GM19023 (cell line): ENCODE results near the gene SMIM44.

Source experiments
- ATAC-seq: cut with Tn5 transposase; IDR thresholded peaks from one replicate; pipeline ENCODE4 v1.9.1; 2021; ENCODE audit warnings: mild to moderate bottlenecking, moderate library complexity; ENCODE audit not compliant: unreplicated experiment

The SMIM44 gene

DNA sequence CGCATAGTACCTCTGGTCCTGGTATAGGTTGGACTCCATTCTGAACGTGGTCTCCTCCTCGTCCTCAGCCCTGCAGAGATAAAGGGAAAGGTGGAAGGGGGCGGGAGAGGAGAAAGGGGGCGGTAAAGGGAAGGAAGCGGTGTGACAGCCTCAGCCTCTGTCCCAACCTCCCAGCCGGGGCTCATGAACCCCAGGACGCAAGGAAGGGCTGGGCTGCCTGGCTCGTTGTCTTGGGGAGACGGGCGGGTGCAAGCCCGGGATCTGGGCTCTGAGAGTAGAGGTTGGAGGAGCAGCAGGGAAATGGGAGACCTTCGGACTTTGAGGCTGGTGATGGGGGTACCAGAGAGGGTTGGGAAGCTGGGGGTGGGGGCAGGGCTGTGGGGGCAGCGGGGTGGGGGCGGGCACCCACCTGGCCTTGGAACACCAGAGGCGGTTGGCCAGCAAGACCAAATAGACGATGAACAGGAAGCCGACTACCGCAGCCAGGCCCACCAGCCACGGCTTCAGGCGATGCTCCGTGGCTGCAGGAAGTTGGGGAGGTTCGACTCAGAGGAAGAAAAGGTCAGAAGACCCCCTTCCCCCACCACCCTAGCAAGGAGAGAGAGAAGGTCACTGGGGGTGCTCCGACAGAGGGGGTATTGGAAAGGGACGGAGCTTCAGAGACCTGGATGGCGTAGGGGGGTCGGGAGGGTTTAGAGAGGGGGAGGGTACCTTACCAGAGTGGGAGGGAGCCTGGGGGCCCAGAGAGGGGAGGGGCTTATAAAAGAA lies 4.6 kb downstream of the SMIM44 start:
- ATAC-seq: no peak

DNA sequence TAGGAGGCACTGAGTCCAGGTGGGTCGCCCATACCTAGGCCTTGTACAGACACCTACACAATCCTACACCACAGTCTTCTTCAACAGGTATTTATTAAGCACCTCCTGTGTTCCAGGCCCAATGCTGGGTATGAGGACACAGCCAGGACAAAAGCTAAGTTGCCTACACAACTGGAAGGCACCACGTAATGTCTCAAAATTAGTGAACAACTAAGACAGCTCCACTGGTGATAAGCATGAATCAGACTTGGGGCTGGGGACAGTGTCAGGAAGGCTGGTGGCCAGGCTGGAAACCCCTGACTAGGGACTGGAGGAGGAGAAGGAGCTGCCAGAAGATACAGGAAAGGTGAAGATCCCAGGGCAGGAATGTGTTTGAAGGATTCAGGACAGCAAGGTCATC lies 5.3 kb downstream of the SMIM44 start:
- ATAC-seq: no peak

DNA sequence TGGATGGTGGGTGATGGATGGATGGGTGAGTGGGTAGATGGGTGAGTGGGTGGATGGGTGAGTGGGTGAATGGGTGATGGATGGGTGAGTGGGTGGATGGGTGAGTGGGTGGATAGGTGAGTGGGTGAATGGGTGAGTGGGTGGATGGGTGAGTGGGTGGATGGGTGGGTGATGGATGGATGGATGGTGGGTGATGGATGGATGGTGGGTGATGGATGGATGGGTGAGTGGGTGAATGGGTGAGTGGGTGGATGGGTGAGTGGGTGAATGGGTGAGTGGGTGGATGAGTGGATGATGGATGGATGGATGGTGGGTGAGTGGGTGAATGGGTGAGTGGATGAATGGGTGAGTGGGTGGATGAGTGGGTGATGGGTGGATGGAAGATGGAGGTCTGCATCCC lies 5.7 kb downstream of the SMIM44 start:
- no peak for ATAC-seq

DNA sequence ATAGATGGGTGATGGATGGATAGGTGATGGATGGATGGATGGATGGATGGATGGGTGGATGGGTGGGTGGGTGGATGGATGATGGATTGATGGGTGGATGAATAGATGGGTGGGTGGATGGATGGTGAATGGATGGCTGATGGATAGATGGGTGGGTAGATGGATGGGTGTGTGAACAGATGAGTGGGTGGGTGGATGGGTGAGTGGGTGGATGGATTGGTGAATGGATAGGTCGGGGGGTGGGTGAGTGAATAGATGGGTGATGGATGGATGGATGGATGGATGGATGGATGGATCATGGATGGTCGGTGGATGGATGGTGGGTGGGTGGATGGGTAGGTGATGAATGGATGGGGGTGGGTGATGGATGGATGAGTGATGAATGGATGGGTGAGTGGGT lies 6.4 kb downstream of the SMIM44 start:
- ATAC-seq: no peak

DNA sequence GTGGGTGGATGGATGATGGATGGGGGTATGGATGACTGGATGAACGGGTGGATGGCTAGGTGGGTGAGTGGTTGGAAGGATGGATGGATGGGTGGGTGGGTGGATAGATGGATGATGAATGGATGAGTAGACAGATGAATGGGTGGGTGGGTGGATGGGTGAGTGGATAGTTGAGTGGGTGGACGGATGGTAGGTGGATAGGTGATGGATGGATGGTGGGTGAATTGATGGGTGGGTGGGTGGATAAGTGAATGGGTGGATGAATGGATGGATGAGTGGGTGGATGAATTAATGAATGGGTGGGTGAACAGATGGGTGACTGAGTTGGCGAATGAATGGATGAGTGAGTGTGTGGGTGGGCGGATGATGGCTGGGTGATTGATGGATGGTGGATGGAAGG lies 7.8 kb downstream of the SMIM44 start:
- no peak for ATAC-seq

DNA sequence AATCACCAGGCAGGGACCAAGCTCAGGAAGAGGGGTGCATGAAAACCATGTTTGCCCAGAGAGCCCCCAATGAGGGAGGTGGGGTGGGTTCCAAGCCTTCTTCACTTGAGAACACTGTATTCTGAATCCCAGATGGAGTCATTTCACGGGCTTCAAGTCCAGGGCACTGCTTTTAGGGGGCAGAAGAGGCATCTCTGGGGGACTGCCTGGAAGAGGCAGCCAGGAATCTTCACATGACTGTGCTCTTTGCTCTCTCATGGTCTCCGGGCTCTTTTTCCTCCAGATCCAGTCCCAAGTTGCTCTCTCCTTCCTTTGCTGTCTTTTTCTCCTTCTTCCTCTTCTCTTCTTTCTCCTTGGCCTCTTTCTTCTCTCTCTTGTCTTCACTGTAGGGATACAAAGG lies 8.6 kb downstream of the SMIM44 start:
- ATAC-seq: no peak

DNA sequence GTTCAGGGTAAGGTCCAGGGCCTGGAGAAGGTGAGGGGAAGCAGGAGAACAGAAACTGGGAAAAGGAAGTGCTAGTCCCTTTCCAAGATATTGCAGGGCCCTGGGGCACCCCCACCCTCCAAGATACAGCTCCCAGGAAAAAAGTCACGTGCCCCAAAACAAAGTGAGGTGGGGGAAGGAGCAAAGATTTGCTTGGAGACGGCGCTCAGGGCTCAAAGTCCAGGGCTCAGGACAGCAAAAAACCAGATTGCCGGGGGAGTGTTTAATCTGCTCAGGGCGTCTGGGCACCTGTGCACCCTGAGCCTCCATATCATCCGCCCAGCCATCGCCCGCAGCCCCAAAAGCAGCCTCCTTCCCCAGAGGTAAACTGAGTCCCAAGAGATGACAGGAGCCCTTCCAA lies 9.2 kb downstream of the SMIM44 start:
- no peak for ATAC-seq

DNA sequence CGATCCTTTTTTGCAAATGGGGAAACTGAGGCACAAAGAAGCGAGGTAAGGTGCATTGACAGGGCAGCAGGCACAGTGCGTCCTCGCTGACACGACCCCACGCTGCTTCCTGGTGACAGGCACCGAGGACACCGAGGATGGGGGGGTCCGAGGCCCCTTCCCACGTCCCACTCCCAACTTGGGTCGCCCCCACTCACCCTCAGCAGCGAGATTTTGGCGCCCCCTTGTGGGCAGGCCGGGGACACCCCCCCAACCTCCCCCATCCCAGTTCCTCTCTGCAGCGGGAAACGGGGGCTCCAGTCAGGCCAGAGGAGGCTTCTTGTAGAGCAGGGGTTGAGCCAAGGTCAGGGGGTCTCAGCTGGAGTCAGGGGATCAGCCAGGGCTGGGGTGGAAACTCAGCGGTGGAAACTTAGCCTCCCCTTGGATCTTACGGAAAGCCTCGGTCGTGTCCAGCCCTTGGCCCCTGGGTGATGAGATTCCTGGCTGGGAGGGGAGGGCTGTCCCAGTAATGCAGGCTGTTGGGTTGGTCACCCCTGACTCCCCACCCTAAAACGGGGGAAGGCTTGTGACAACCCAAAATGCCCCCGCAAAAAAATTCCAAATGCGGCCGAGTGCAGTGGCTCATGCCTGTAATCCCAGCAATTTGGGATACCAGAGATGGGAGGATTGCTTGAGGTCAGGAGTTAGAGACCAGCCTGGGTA lies 11.1 kb downstream of the SMIM44 start:
- ATAC-seq: no peak

DNA sequence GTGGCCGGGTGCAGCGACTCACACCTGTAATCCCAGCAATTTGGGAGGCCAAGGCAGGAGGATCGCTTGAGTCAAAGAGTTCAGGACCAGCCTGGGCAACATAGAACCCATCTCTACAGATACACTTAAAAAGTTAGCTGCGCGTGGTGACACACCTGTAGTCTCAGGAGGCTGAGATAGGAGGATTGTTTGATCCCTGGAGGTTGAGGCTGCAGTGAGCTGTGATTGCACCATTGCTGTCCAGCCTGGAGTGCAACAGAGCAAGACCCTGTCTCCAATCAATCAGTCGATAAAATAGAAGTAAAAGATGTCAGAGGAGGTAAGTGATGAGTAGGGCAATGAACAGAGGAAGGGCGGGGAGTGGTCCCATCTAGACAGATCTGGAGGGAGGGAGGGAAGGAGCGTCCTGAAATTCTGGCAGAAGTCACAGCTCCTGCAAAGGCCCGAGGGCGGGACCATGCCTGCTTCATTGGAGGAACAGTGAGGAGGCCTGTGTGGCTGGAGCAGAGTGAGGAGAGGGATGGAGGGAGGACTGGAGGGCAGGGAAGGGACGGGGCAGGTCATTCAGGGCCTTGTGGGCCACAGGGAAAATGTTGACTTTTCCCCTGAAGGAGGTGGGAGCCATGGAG lies 12.6 kb downstream of the SMIM44 start:
- ATAC-seq: no peak

DNA sequence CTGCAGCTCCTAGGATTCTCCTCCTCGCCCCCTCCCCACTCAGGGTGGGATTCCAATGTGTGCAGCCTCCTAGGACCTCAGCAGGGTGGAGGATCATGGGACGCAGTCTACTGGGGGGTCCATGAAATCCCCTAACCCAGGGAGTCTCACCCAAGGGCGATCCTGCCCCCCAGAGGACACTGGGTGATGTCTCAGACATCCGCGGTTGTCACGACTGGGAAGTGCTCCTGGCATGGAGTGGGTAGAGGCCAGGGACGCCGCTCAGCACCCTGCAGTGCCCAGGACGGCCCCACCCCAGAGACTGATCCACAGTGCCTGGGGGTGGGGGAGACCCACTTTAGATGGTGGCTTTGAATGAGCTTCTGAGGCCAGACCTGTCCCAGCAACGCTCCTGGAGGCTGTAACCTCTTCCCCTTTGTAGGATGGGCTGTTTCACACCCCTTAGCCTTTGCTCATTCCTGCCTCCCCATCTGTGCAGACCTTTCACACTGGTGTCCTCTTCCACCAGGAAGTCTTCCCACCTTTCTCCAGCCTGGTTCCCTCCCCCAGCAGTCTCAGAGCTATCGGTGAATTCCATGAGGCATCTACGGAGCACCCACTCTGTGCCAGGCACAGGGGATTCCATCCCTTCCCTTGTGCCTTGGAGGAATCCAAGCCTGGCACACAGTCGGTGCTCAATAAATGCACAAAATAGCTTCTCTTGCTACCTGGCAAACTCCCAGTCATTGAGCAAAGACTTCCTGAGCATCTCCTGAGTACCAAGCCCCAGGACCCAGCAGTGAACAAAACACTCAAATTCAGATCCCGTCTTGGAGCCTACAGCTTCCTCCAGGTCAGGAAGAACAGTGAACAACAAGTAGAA lies 13.4 kb downstream of the SMIM44 start:
- ATAC-seq: no peak

DNA sequence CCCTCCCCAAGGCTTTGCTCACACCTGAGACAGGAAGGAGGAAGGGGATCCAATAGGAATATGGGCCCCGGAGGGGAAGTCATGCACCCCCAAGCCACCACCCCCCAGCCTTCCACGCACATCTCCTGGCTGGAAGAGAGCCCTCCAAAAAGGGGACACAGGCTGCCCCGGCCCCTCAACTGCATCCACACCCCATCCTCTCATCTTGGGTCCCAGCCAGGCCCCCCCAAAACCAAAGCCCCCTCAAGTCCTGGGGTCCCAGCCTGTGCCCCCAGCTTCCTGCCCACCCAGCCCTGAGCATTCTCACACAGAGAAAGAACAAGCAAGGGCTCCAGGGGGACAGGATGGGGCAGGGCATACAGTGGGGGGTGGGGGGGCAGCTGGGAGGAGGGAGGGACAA lies 15.0 kb downstream of the SMIM44 start:
- no peak for ATAC-seq

DNA sequence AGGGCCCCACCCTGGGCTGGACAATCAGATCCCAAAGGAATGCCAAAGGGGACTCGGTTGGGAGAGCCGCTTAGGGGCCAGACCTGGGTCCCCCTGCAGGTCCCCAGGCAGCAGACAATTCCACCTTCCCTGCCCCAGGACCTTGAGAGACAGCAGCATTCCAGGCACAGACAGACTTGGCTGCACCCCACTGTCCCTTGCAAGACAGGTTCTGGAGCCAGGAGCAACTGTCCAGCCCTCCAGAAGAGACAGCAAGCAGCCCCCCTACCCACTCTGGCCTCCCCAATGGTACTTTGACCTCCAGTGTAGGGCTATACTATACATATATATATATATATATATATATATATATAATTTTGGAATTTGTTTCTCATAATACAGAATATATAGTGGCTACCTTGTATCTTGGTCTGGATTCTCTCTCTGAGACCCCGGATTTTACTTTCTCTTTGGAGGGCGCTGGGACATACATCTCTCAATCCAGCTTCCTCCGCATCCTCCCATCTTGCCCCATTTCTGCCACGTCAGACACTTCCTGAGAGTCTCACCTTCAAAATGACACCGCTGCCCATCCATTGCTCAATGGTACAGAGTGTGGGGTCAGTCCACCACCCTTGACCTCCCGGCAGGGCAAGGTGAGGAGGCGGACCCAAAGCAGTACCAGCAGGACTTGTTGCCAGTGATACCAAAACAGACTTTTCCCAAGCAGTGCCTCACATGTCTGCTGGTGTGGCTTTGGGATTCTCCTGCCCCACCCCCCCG lies 15.6 kb downstream of the SMIM44 start:
- no peak for ATAC-seq

DNA sequence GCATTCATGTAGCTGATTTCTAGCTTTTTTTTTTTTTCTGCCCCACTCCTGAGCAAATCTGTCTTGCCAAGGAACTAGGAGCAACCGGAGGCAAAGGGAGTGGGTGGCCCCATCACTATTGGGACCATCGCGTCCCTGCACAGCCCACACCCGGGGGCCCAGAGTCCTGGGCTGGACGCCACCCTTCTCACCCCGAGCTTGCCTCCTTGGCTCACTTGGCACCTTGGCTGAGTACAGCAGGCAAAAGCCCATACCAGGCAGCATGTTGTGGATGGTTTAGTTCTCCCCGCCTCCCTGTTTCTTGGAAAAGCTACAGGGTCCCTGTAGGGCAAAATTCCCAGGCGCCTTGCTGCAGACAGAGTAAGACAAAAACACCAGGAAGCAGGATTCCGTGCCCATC lies 16.6 kb downstream of the SMIM44 start:
- no peak for ATAC-seq

DNA sequence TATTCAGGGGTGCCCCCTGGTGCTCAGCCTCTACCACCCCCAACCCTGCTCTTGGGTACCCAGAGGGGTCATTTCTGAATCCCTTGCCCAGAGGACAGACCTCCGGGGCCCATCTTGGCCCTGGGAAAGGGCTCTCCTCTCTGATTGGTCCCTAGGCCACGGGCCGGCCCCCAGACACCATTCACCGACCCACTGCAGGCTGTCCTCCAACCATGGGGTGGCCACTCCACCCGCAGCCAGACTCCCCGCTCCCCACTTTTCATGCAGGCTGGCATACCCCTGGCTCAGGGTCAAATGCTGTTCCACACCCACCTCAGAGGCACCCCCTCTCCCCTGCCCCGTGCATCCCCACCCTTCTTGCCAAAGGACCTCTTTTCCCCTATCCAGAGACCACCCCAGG lies 17.7 kb downstream of the SMIM44 start:
- no peak for ATAC-seq

DNA sequence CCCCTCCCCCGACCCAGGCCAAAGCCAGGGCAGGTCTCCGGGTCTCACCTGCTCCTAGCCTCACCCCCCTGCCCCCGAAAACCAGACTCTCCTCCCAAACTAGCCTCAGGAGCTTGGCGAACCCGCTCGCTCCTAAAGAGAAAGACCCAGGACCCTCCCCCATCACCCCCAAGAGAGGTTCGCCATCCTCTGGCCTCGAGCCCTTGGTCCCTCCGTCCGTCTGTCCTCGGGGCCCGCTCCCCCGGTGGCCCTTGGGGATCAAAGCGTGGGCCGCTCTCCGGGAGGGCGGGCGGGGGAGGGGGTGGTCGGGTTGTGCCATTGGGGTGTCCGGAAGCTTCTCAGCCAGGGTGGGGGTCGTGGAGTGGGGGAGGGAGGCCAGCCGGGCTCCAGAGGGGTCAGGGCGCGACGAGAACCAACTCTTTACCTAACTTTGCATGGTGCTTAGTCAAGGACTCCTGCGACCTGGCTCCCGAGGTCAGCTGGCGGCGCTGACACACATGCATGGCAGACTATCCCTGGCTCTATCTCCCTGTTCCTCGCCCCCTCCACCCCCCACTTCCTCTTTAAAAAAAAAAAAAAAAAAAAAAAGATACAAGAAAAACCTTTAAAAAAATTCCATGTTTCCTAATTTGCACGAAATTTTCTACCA lies 18.5 kb downstream of the SMIM44 start:
- ATAC-seq: no peak

DNA sequence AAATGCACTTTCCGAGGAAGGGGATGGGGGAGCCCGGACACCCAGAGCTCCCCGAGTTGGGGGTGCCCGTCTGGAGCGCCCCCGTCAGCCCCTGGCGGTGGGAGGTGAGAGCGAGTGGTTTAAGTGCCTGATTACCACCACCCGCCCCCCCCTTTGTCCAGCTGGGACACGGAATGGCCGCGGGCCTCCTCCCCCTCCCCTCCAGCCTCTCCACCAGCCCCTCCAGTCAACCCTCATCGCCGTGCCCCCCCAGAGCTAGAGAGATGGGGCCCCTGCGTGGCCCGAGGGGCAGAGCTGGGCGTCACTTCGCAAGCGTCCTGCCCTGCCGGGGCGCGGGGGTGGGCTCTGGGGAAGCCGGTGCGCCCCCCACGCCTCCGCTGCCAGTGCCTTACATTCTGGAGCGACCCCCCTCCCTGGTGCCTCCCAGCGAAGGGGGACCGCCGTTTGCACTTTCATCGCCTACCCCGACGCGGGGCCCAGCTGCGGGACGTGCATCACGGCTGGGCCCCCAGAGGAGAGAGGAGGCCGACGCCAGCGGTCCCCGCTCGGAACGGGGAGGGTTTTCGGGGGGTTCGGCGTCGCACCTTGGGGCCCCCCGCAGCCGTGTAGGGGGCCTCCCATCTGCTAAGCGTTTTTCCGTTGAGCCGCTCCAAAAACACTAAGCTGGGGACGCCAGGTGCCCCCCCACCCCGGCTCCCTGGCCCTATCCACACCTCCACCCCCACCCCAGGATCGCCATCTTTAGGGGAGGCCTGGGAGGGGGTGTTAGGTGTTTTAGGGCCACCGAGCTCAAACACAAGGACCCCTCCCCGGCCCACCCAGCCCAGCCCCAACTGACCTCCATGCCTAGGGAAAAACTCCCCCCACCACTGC lies 19.3 kb downstream of the SMIM44 start:
- ATAC-seq: no peak

DNA sequence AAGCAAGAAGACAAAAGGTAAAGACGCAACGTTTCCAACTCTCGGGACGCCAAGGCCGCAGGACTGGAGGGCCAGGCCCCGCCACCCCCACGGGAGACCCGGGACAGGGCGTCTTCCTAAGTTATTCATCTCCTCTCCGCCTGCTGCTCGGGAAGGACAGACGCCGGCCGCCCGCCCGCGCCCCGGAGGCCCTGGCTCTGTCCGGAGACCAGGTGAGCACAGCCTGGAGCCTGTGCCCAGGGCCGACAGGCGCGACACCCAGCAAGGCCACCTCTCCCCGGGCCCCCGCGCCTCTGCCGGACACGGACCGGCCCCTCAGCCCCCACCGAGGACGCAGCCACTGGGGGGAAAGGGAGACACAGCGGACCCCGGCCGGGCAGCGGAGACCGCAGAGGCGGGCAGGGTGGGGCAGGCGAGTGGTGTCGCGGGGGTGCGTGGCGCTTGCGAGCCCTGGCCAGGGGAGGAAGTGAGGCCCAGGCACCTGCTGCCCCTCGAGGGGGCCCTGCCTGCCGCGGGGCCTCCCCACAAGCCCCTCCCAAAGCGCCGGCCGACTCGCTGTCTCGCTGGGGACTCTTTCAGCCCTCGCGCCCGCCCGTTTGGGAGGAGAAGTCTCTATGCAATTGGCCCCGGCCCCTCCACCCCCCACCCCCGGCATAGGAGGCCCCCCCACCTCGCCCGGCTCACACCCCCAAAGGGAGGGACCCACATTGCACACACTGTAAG lies 20.1 kb downstream of the SMIM44 start:
- ATAC-seq: no peak

DNA sequence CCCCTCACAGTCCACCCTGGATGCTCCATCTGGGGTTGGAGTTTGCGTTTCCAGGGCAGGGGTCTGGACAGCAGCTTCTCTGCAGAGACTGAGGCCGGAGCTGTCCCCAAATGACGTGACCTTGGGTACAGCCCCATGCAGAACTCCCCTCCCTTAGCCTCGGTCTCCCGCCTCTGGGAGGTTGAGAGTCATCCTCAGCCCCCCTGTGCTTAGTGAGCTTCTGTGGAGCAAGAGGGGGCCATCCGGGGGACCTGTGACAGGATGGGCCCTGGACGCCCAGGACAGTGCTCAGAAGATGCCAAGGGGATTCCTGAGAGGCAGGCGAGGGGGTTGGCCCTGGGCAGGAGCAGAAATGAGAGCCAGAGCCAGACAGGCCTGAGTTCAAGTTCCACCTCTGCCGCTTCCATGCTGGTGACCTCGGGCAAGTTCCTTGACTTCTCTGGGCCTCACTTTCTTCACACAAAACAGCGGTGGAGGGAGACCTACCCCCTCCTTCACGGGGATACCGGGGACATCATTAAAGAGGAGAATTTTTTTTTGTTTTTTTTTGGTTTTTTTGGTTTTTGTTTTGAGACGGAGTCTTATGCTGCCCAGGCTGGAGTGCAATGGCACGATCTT lies 23.2 kb downstream of the SMIM44 start:
- no peak for ATAC-seq
